IPS DF 4.7 (cell line): Measurements from ENCODE around the gene GNPTAB.
"Not testable (repeated sequence)": the region's sequence is repeated elsewhere in the genome, so short reads cannot be mapped to it uniquely, and the experiment has no call there.

Experiments
- DNase-seq: peaks from one replicate; pipeline ENCODE4 v3.0.0-alpha.2; 2013; ENCODE audit warnings: low spot score; ENCODE audit errors: extremely low read depth

Gene GNPTAB

DNA sequence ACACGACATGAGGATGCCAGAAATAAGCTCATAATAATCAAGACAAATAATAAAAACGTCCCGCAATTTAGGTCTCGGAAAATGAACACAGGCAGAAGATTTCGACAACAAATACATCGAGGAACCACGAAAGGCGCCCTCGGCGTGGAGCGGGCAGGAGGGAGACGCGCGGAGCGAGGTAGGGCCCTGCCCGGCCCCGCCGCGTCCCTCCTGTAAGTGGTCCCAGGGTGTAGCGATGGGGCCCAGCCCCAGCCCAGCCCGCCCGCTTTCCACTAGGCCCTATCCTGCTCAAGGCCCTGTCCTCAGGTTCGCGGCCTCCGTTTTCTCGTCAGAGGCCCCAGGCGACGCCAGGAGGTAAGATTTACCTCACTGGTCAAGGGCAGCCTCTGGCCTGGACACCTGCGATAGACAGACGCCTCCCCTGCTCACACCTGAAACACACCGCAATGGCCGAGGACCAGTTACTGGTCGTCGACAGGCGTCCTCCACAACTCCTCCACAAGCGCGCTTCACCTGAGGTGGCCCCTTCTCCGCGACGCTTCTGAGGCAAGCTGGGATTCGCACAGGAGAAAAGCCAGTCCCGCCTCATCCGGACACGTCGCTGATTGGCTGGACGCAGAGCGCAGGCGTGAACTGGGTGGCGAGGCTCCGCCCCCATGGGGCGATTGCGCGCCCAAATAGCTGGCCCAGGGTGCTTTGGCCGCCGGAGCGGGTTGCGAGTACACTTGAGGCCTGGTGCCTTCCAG lies 91.7 kb downstream of the GNPTAB start, which contains the start of gene SYCP3:
TSS of gene SYCP3 (minus strand) at position 543 of the 746 bp plus-strand sequence. CDS start 1,527 bp downstream, outside the sequence.
- DNase-seq = no peak

- DNase-seq = no peak
Measured at GRCh38 chr12:101737476-101737875, 93.3 kb downstream of the GNPTAB start.

- not testable (repeated sequence) for DNase-seq
Measured at GRCh38 chr12:101734482-101734881, 96.3 kb downstream of the GNPTAB start.

GRCh38 chr12:101733166-101733565 lies 97.6 kb downstream of the GNPTAB start:
- no peak for DNase-seq

DNA sequence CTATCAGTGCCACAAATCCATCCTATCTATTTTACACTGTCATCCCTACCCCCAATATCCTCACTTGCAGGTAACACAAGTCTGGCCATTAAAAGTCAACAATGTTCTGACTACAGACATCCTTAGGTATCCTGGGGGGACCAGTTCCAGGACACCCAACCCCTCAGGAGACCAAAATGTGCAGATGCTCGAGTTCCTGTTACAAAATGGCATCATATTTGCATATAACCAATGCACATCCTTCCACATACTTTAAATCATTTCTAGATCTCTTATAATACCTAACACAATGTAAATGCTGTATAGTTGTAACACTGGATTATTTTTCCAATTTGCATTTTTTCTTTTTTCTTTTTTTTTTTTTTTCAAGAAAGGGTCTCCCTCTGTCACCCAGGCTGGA lies 98.4 kb downstream of the GNPTAB start:
- no peak for DNase-seq

DNA sequence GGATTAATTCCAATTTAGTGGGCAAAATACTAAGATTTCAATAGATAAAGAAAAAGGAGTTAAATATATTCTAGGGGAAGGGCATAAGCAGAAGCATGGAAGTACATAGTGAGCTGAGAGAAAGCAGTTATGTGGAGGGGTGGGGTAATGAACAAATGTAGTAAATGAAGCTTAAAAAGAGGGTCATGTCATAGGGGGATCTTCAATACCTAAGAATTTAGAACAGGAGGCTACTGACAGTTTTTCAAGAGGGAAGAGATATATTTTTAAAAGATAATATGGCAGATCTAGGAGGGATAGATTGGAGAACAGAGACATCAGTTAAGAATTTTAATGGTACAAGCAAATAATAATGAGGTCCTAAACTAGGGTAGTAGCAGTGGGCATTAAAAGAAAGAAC lies 100.9 kb downstream of the GNPTAB start:
- DNase-seq = no peak

GRCh38 chr12:101727098-101727497 lies 103.7 kb downstream of the GNPTAB start:
- no peak for DNase-seq

- no peak for DNase-seq
Measured at GRCh38 chr12:101722392-101722791, 108.4 kb downstream of the GNPTAB start.

- DNase-seq = no peak
Measured at GRCh38 chr12:101720118-101720517, 110.6 kb downstream of the GNPTAB start.

GRCh38 chr12:101719566-101719965 lies 111.2 kb downstream of the GNPTAB start:
- DNase-seq = no peak

DNA sequence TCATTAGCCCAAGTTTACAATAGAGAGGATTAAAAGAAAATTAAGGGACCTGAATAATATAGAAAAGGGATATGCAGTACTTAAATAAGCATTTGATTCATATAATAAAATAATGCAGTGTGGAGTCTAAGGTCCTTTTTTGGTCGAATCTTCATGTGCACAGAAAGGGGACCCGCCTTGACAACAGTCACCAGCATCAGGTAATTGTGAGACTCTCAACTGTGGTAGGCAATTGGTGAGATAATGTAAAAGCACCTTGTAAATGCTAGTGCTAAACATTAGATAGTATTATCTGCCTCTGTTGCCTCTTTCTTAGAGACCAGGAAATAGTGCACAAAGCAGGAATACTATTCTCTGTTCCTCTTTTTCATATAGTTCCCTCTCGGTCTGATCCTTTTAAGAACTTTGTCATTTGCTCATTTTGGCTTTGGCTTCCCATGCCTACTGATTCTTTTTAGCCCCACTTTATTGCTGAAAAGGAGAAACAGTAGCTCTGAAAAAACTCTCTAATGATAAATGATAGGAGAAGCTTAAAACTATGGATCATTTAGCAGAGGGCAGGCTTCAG lies 115.8 kb downstream of the GNPTAB start:
- no peak for DNase-seq

DNA sequence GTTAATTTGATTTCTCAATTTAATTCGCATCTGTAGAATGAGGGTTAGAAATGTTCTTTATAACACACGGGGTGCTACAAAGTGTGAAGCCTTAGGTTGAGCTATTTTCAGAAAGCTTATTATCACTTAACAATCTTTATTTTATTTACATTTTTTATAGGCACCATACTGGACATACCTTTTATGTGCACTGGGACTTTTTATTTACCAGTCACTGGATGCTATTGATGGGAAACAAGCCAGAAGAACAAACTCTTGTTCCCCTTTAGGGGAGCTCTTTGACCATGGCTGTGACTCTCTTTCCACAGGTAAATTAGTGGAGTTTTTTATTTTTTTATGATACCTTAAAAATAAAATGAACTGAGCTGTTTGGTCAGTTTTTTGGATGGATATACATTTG lies 116.8 kb downstream of the GNPTAB start:
- no peak for DNase-seq

GRCh38 chr12:101713059-101713682 lies 117.6 kb downstream of the GNPTAB start:
- no peak for DNase-seq

DNA sequence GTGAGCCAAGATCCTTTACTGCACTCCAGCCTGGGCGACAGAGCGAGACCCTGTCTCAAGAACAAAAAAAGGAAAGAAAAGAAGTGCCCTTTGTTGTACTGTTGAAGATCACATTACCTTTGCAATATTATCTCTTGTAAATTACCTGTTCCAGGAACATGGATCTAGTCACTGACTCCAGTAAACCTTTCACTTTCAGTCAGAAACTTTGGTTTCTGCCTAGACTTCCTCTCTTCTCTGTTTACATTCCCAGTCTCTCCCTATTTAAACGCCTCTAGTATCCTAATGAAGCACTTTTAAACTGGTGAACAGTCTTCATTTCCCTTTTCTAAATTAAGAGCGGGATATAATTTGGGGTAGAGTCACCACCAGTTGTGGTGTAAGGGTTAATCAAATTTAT lies 120.5 kb downstream of the GNPTAB start:
- no peak for DNase-seq

- no peak for DNase-seq
Measured at GRCh38 chr12:101707131-101707782, 123.5 kb downstream of the GNPTAB start.

- DNase-seq = no peak
Measured at GRCh38 chr12:101706403-101706802, 124.4 kb downstream of the GNPTAB start.

- no peak for DNase-seq
Measured at GRCh38 chr12:101703487-101703886, 127.3 kb downstream of the GNPTAB start.

DNA sequence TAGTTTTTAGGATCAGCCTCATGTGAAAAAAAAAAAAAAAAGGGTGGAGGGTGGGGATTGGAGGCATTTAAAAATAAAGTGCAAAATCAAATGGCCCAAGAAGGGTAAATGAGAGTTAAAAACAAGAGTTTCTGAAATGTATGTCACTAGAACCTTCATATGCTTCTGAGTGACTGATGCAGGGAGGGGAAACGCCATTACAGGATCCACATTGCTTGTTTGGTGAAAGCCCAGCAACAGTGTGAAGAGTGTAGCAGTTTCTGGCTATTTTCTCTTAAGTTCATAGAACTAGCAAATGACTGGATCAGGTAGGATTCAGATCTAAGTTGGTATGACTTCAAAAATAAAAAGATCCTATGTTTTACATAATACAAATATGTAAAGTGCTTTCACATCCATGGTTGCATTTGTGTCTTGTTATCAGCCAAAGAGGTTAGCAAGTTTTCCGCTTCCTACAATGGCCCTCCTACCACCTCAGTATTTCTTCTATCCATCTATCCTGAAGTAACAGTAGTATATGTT lies 130.4 kb downstream of the GNPTAB start:
- DNase-seq = no peak

GRCh38 chr12:101698800-101699347 lies 131.9 kb downstream of the GNPTAB start:
- DNase-seq = no peak

- DNase-seq = no peak
Measured at GRCh38 chr12:101697930-101698799, 132.6 kb downstream of the GNPTAB start.
